ENCODE results near the gene RNASEH2A.

The RNASEH2A gene

GRCh38 chr19:12806242-12807081, at the start of gene RNASEH2A:
Gene RNASEH2A (plus strand): TSS chr19:12806584. CDS start chr19:12806674, 90 bp downstream.
- peak; percentile 89 for DNase-seq (ENCODE audit: low read depth)

DNA sequence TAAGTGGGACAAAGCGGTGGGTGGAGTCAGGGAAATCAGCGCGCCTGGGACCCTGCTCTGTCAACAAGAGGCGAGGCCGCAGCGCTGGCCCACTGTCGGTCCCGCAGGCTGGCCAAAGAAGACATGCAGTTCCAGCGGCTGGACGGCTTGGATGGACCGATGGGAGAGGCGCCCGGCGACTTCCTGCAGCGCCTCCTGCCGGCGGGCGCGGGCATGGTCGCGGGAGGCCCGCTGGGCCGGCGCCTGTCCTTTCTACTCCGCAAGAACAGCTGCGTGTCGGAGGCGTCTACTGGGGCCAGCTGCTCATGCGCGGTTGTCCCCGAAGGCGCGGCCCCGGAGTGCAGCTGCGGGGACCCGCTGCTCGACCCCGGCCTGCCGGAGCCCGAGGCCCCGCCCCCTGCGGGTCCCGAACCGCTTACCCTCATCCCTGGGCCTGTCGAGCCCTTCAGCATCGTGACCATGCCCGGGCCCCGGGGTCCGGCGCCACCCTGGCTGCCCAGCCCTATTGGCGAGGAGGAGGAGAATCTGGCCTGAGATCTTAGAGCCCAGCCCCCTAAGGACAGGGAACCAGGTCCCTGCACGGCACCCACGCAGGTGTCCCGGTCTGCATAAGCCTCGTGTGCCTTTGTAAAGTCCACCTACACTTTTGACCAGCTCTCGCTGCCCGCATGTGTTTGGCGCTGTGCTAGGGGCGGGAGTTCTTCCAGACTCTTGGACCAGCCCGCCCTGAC, 48.7 kb upstream of the RNASEH2A start:
- peak; percentile 69 for DNase-seq (ENCODE audit: low read depth)

GRCh38 chr19:12759686-12760085, 46.7 kb upstream of the RNASEH2A start:
- no peak for DNase-seq (ENCODE audit: low read depth)

- DNase-seq (ENCODE audit: low read depth) = no peak
Observed at GRCh38 chr19:12763100-12763499, 43.3 kb upstream of the RNASEH2A start.

DNA sequence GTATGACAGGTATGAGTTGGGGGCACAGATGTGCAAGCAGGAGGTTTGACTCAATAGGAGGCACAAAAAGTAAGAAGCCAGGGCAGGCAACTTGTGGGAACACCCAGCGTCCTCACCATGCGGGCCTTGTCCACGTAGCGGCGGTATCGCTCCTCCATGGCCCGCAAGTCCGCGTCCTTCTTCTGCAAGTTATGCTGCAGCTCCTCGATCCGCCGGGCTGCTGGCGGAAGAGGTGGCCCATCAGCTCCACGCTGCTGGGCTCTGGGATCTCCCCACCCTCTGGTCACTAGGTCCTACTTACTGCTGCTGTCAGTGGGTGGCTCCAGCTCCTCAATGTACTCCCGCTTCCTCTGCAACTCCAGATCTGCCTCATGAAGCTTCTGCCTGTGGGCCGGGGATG, 41.7 kb upstream of the RNASEH2A start:
- DNase-seq (ENCODE audit: low read depth) = no peak

DNA sequence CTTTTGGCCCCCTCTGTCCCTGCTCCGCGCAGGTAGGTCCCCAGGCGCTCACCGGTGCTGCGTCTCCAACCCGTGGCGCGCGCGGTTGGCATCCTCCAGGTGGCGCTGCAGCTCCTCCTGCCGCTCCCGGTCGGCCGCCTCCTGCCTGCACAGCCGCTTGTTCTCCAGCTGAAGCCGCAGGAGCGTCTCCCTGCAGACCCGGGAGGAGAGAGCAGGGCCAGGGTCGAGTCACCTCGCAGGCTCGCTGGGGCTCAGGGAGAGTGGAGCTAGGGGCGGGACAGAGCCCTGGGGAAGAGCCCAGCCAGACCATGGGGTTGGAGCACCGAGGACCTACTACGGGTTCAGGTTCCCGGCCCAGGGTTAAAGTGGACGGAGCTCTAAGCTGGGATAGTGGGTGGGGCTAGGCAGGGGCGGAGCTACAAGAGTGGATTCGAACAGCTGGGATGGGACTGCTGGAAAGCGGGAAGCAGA, 40.3 kb upstream of the RNASEH2A start:
- DNase-seq (ENCODE audit: low read depth) = peak; percentile 73

DNA sequence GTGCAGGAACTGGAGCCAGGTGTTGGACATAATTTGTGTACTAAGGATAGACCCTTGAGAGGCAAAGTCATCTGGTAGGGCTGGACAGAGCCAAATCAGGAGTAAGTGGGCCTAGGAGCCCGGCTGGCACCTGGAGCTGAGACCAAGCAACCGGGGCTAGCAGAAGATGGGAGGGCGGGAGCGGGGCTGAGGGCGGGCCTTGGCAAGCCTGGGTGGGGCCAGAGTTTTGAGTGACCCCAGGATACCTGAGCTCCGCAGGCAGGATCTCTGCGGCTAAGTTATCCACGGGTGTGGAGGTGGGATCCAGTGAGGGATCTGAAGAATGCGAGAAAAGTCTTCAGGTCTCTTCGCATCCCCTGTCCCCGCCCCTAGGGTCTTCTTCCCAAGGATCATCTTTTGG, 39.2 kb upstream of the RNASEH2A start:
- no peak for DNase-seq (ENCODE audit: low read depth)

- no peak for DNase-seq (ENCODE audit: low read depth)
Observed at GRCh38 chr19:12767666-12768065, 38.7 kb upstream of the RNASEH2A start.

DNA sequence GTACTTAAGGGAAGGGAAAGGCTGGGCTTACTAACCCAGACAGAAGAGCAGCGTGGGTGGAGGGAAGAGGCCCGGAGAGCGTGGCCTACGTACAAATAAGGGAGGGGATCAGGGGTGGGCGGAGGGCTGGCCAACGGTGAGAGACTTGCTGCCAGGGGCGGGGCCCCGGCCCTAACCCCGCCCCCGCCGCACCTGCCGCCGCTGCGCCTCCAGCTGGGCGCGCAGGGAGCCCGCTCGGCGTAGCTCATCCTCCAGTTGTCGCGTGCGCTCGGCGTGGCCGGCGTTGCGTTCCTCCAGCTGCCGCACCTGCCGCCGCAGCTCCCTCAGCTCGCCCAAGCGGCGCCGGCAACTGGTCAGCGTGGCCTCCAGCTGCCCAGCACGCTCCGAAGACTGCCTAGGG, 36.7 kb upstream of the RNASEH2A start:
- DNase-seq (ENCODE audit: low read depth) = no peak

- DNase-seq (ENCODE audit: low read depth) = no peak
Observed at GRCh38 chr19:12770922-12771321, 35.5 kb upstream of the RNASEH2A start.

DNA sequence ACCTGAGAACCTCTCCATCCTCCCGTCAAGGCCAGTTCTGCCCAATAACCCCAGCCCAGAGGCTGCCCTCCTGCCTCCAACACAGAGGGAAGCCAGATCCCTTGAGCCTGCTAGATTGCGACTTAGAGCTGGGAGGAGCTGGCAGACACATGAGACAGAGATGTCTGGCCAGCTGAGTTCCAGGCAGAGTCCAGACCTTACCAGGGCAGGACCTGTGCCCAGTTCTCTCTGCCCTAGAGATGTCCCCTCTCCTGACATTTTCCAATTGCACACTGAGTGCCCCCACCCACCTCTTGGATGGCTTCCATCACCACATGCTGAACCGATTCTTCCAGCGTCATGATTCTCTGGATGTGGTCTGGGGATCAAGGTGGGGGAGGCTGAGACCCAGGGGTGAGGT, 34.1 kb upstream of the RNASEH2A start:
- DNase-seq (ENCODE audit: low read depth) = peak; percentile 68

- peak; percentile 41 for DNase-seq (ENCODE audit: low read depth)
Observed at GRCh38 chr19:12773571-12773970, 32.8 kb upstream of the RNASEH2A start.

- no peak for DNase-seq (ENCODE audit: low read depth)
Observed at GRCh38 chr19:12774588-12775555, 31.5 kb upstream of the RNASEH2A start, which contains the start of gene HOOK2. Gene HOOK2 (minus strand): TSS chr19:12775552. CDS start chr19:12775449, 103 bp downstream.

DNA sequence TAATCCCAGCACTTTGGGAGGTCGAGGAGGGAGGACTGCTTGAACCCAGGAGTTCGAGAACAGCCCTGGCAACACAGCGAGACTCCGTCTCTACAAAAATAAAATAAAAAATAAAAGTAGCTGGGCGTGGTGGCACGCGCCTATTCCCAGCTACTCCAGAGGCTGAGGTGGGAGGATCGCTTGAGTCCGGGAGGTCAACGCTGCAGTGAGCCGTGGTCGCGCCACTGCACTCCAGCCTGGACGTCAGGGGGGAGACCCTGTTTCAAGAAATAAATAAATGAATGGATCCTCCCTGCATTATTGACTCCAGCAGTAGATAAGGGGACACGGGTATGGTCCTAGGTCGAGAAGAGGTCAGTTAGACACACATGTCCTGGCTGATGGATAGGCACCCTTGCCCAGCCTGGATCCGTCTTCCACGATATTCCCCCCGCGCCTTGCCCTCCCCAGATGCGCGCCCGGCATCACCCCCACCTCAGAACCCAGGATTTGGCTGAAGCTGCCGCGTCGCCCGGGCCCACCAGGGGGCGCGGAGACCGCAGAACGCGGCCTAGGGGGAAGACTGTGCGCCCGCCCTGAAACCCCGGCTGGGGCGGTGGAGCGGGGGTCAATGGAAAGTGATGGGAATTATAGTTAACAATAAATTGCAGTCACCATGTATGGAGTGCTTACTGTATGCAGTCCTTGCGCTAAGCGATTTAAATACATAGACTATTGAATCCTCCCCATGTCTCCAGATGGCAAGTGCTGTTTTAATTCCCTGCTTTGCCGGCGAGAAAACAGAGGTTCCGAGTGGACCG, 29.0 kb upstream of the RNASEH2A start:
- peak; percentile 65 for DNase-seq (ENCODE audit: low read depth)

GRCh38 chr19:12778017-12778904, 28.1 kb upstream of the RNASEH2A start:
- peak; percentile 70 for DNase-seq (ENCODE audit: low read depth)

- no peak for DNase-seq (ENCODE audit: low read depth)
Observed at GRCh38 chr19:12778905-12779161, 27.6 kb upstream of the RNASEH2A start.

GRCh38 chr19:12779162-12779993, 27.0 kb upstream of the RNASEH2A start:
- peak; percentile 78 for DNase-seq (ENCODE audit: low read depth)

GRCh38 chr19:12782174-12782423, 24.3 kb upstream of the RNASEH2A start:
- no peak for DNase-seq (ENCODE audit: low read depth)

DNA sequence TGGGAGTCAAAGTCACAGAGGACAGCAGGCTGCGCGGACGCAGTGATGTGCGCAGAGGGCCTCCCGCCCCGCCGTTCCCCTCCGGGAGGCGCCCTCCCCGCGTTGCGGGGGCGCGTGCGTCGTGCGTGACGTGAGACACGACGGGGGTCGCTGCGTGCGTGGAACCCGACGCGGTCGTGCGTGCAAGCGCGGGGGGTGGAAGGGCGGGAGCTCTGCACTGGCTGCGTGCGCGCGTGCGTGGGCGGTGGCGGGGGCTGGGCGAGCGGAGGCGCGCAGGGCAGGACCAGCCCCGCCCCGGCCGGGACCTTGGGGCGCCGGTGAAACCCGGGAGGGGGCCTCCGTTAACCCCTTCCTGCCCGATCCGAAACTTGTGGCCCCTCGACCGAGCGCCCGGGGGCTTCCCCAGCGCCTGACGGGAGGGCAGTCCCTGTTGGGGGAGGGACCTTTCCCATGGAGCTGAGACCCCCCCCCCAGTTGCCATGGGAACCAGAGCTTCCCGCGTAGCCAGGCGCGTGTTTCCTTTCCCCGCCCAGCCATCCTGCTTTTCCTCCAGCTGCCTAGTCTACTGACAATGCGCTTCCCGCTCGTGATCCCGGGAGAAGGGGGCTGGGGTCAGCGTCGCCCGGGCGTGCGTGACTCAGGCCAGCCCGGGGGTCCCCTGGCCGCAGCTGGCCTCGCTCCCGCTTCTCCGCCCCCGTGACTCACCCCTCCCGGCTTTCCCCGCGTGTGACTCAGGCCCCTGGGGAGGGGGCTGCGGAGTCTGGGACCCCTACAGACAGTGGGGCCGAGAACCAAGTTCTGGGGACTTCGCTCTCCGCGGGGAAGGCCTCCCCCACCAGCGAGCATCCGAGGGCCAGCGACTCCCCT, 23.7 kb upstream of the RNASEH2A start:
- DNase-seq (ENCODE audit: low read depth) = peak; percentile 91
